Measurements from ENCODE around the gene TPSAB1. TPM values are rescaled to one million over a fixed set of nuclear protein-coding genes. Genes with fewer than 3 reads are reported as not detected.

The TPSAB1 gene
- polyA plus RNA-seq, 12 donors: 0.79 to 5.3 (median 1.7) TPM; not detected in 2

DNA sequence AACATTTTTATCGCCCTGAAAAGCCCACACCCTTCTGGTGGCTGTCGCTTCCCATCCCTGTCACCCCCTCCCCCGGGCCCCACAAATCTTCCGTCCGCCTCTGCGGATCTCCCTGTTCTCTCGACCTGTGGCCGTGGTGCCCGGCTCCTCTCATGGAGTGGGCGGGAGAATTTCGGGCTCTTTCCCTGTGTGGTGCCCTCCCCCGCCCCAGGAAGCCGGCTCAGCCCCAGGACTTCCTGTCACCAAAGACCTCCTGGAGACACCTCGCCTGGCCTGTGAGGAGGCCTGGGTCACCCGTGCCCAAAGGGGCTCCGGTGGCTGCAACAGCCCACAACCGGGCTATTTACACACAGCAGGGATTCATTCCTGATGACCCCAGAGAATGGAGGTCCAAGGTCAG lies 42.8 kb downstream of the TPSAB1 start:
- no peak for DNase-seq

DNA sequence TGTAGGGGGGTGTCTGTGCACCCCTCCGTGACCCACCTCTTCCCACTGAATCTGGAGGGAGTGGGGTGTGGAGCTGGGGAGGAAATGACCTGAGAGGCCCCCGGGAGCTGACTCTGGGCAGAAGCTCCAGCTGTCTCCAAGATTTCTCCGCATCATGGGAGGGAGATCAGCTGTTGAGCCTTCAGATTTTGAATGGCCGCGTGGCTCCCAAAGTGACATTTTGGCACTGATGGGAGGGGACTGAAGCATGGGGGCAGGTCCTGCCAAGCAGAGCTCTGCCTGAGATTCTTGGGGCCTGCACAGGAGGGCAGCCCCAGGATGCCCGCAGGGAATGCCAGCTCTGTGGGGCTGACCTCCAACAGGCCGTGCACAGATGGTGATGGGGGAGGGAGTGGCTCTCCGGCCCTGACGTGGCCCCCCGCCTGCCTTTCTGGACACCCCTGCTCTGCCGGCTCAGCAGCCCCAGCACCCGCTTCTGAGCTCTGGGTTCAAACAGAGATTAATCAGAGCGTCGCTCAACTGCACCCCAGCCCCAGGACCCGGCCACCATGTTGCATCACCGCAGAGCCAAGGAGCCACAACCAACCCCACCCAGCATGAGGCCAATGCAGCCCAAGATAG lies 43.6 kb downstream of the TPSAB1 start:
- DNase-seq: no peak

DNA sequence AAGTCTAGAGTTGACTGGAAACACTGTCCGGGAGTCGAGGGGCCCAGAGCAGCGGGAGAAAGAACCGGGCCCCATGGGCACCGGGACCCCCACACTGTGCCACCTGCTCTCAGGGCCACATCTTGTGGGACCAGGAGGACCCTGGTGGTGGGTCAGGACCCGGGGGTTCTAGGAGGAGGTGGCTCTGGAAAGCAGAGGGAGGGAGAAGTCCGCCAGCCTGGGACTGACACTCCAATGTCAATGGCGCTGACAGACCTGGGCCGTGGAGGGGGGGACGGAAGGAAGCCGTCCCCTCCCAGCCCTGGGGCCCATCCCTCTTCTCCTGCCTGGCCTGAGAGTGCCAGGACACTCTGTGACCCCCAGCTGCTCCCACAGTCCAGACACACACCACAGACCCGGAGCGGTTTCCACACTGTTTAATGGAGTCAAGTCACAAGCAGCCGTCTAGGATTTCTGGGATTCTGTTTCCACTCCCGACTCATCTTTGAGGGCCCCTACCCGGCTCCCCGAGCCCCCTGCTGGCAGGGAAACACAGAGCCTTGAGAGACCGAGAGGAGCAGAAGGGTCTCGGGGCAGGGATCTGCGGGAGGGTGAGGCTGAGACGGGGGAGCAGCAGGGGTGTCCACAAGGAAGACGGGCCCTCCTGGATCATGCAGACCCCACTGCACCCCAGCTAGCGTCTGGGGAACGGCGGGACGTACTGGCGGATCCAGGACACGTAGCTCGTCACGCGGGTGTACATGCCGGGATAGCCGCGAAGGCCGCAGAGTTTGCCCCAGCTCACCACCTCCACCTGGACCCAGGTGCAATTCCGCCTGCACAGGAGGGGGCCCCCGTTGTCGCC lies 45.4 kb downstream of the TPSAB1 start:
- DNase-seq: no peak

DNA sequence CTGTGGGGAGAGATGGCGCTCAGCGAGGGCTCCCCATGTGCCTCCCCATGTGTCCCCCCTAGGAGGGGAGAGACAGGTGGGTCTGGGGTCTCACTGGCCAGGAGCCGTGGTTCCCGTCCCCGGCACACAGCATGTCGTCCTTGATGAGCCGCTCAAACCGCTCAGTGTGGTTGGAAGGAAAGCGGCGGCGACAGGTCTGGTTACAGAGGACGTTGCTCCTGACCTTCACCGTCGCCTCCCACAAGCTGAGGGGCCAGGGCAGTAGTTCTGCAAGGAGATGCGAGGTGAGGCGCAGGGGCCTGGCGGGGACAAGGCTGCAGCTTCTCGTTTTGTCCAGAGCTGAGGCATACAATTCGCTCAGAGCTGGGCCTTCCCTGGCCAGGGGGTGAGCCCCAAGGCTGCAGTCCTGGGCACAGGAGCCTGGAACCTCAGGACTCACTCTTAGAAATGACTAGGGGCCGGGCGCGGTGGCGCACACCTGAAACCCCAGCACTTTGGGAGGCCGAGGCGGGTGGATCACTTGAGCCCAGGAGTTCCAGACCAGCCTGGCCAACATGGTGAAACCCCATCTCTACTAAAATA lies 46.1 kb downstream of the TPSAB1 start:
- no peak for DNase-seq

DNA sequence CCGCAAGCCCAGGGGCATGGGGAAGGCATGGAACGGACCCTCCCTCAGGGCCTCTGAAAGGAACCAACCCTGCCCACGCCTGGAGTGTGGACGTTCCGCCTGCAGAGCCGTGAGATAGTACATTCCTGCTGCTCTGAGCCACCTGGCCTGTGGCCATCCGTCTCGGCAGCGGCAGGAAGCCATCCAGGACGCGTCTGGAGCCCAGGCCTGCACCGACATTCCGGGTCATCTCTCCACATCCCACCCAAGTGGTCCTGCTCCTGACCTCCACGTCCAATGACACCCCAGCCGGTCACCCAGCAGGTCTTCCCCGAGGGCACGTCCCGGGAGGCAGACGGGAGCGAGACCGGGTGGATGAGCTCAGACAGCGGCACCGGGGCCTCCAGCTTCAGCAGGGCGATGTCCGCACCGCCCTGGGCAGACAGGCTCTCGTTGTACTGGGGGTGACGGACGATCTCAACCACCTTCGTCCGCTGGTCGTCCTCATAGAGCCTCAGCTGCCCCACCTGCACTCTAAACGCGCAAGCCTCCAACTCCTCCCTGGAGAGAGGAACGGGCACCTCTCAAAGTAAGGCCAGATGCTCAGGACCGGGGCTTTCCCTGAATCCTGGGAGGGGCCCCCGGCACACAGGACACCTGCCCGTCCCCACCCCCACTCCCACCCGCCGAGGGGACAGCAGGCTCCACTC lies 47.6 kb downstream of the TPSAB1 start:
- DNase-seq: no peak

- no peak for DNase-seq
These were observed 48.4 kb downstream of the TPSAB1 start for GRCh38 chr16:1288813-1289476.

GRCh38 chr16:1289477-1289866 lies 49.0 kb downstream of the TPSAB1 start:
- no peak for DNase-seq

GRCh38 chr16:1290063-1290501 lies 49.6 kb downstream of the TPSAB1 start:
- DNase-seq: no peak

DNA sequence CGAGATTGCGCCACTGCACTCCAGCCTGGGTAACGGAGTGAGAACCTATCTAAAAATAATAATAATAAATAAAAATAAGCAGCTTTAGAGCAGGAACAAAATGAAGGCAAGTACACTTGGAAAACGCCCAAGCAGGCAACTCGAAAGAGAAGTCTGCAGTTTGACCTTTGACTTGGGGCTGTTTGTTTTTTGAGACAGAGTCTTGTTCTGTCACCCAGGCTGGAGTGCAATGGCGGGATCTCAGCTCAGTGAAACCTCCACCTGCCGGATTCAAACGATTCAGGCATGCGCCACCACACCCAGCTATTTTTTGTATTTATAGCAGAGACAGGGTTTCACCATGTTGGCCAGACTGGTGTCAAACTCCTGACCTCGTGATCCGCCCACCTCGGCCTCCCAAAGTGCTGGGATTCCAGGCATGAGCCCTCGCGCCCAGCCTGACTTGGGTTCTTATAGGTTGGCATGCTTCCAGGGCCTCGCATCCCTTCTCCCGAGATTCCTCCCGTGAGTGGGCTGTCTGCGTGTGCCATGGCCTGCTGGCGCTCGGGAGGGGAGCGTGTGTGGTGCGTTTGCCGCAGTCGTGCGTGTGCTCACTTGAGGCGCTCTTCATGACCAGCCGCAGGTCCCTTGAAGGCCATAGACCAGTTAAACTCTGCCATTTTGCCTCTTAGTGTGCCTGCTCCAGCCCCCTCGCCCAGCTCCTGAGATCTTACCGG lies 50.5 kb downstream of the TPSAB1 start:
- no peak for DNase-seq

DNA sequence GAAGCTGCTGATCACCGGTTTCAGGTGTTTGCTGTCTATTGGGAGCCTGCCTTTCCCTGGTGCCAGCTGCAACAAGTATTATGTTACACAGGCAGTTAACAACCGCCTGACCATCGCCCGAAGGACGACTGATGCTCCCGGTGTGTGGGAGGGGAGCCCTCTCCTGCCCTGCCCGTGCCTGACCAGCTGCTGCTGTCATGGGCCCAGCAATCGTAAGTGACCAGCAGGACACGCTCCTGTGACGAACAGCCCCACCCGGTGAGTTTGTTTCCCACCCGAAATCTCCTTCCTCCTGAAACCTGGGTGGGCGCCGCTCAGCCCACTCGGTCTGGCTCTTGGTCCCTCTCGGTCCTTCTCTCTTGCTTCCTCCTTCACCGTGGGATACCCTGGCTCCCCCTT lies 51.1 kb downstream of the TPSAB1 start:
- no peak for DNase-seq

Other genes with a start within 250 kb of the TPSAB1 start
- under 1 TPM in 1 of 12 donors, not detected in 11; 0.09 TPM for gene SSTR5, start 168.0 kb upstream of the TPSAB1 start, polyA plus RNA-seq (ENCODE audit: insufficient read length in 12 of 12)
- not detected for gene C1QTNF8, start 144.5 kb upstream of the TPSAB1 start, polyA plus RNA-seq (ENCODE audit: insufficient read length in 12 of 12)
- gene CACNA1H, start 87.6 kb upstream of the TPSAB1 start, polyA plus RNA-seq (ENCODE audit: insufficient read length in 12 of 12): 10 to 100 TPM in 11 of 12 donors, not detected in 1; 20.5 to 77.3 (median 39.4) TPM
- gene TPSG1, start 15.4 kb upstream of the TPSAB1 start, polyA plus RNA-seq (ENCODE audit: insufficient read length in 12 of 12): 1 to 10 TPM in 5 of 12 donors, under 1 TPM in 5, not detected in 2; 0.48 to 1.5 (median 1.1) TPM
- gene TPSB2, start 10.5 kb upstream of the TPSAB1 start, polyA plus RNA-seq (ENCODE audit: insufficient read length in 12 of 12): 1 to 10 TPM in 10 of 12 donors, not detected in 2; 1.0 to 9.9 (median 4.3) TPM
- gene TPSD1, start 15.4 kb downstream of the TPSAB1 start, polyA plus RNA-seq (ENCODE audit: insufficient read length in 12 of 12): under 1 TPM in 8 of 12 donors, not detected in 4; 0.23 to 0.70 (median 0.51) TPM
- gene UBE2I, start 68.9 kb downstream of the TPSAB1 start, polyA plus RNA-seq (ENCODE audit: insufficient read length in 12 of 12): 100 to 1,000 TPM in 6 of 12 donors, 10 to 100 TPM in 5, not detected in 1; 78.4 to 213 (median 104) TPM
- 1 to 10 TPM in 3 of 12 donors, under 1 TPM in 7, not detected in 2; 0.40 to 1.3 (median 0.80) TPM for gene BAIAP3, start 92.9 kb downstream of the TPSAB1 start, polyA plus RNA-seq (ENCODE audit: insufficient read length in 12 of 12)
- gene TSR3, start 111.2 kb downstream of the TPSAB1 start, polyA plus RNA-seq (ENCODE audit: insufficient read length in 12 of 12): 10 to 100 TPM in 11 of 12 donors, not detected in 1; 32.5 to 53.9 (median 42.2) TPM
- gene GNPTG, start 111.2 kb downstream of the TPSAB1 start, polyA plus RNA-seq (ENCODE audit: insufficient read length in 12 of 12): 10 to 100 TPM in 11 of 12 donors, not detected in 1; 24.1 to 57.3 (median 34.2) TPM
- 10 to 100 TPM in 5 of 12 donors, 1 to 10 TPM in 6, not detected in 1; 6.1 to 20.1 (median 8.4) TPM for gene UNKL, start 174.0 kb downstream of the TPSAB1 start, polyA plus RNA-seq (ENCODE audit: insufficient read length in 12 of 12)
- gene UQCC4, start 180.0 kb downstream of the TPSAB1 start, polyA plus RNA-seq (ENCODE audit: insufficient read length in 12 of 12): 10 to 100 TPM in 7 of 12 donors, 1 to 10 TPM in 4, not detected in 1; 7.8 to 12.7 (median 11.0) TPM
- under 1 TPM in 4 of 12 donors, not detected in 8; 0.20 to 0.33 (median 0.25) TPM for gene PERCC1, start 190.4 kb downstream of the TPSAB1 start, polyA plus RNA-seq (ENCODE audit: insufficient read length in 12 of 12)
- gene CCDC154, start 203.9 kb downstream of the TPSAB1 start, polyA plus RNA-seq (ENCODE audit: insufficient read length in 12 of 12): 1 to 10 TPM in 7 of 12 donors, under 1 TPM in 3, not detected in 2; 0.61 to 3.3 (median 1.8) TPM
- 10 to 100 TPM in 11 of 12 donors, not detected in 1; 12.5 to 36.6 (median 24.0) TPM for gene CLCN7, start 234.3 kb downstream of the TPSAB1 start, polyA plus RNA-seq (ENCODE audit: insufficient read length in 12 of 12)
- 1 to 10 TPM in 1 of 12 donors, under 1 TPM in 9, not detected in 2; 0.32 to 1.1 (median 0.49) TPM for gene PTX4, start 248.2 kb downstream of the TPSAB1 start, polyA plus RNA-seq (ENCODE audit: insufficient read length in 12 of 12)

All from muscle of arm (tissue), 12 donors.